ENCODE data around the gene SORD. TPM values are rescaled to one million over a fixed set of nuclear protein-coding genes. Genes with fewer than 3 reads are reported as not detected.
"Not testable (repeated sequence)": the region's sequence is repeated elsewhere in the genome, so short reads cannot be mapped to it uniquely, and the experiment has no call there.

The SORD gene
- total RNA-seq, 1 donor from 2014 or later = 20.4 TPM

- H3K27ac ChIP-seq; H3K27me3 ChIP-seq; DNase-seq (ENCODE audit: extremely low spot score in 2 of 2); H3K9me3 ChIP-seq; H3K4me1 ChIP-seq; H3K36me3 ChIP-seq; H3K4me3 ChIP-seq; intact Hi-C loops (cut with DNase I): not testable (repeated sequence)
These were observed 19.9 kb downstream of the SORD start for GRCh38 chr15:45042859-45043258.

GRCh38 chr15:45044270-45044669 is 21.3 kb downstream of the SORD start:
- H3K9me3 ChIP-seq; H3K4me1 ChIP-seq; H3K4me3 ChIP-seq; H3K27ac ChIP-seq; H3K27me3 ChIP-seq; H3K36me3 ChIP-seq; intact Hi-C loops (cut with DNase I); DNase-seq (ENCODE audit: extremely low spot score in 2 of 2): not testable (repeated sequence)

- DNase-seq (ENCODE audit: extremely low spot score in 2 of 2); H3K4me3 ChIP-seq; H3K27me3 ChIP-seq; H3K4me1 ChIP-seq; H3K9me3 ChIP-seq; intact Hi-C loops (cut with DNase I); H3K27ac ChIP-seq: not testable (repeated sequence)
- H3K36me3 ChIP-seq = peaks cover 0 to 12% of the 10 kb centered on the region in 2 donors
These were observed 25.4 kb downstream of the SORD start for GRCh38 chr15:45048449-45048793.

- Histone ChIP-seq H3K9me3 (no peaks in the 10 kb centered on the region), H3K27ac (no peak overlapping the region), H3K4me1 (no peaks in the 10 kb centered on the region), H3K36me3 (peaks cover 0 to 12% of the 10 kb centered on the region in 2 donors), H3K27me3 (no peaks in the 10 kb centered on the region), H3K4me3 (no peak overlapping the region)
- intact Hi-C loops (cut with DNase I) = no loop called here
- no peak for TF ChIP-seq CTCF (IDR thresholded peaks at IDR 0.05)
- no peak for TF ChIP-seq POLR2AphosphoS5 (IDR thresholded peaks at IDR 0.05; ENCODE audit: insufficient read depth in 1 of 2, low read depth in 1 of 2)
- no peak for TF ChIP-seq POLR2A (IDR thresholded peaks at IDR 0.05)
- no peak for DNase-seq (ENCODE audit: extremely low spot score in 2 of 2)
These were observed 26.0 kb downstream of the SORD start for GRCh38 chr15:45048794-45049631.

GRCh38 chr15:45050587-45050986 is 27.6 kb downstream of the SORD start:
- Histone ChIP-seq H3K4me3 (no peak overlapping the region), H3K27me3 (no peaks in the 10 kb centered on the region), H3K27ac (no peak overlapping the region), H3K9me3 (no peaks in the 10 kb centered on the region), H3K4me1 (no peaks in the 10 kb centered on the region), H3K36me3 (peaks cover 0 to 12% of the 10 kb centered on the region in 2 donors)
- intact Hi-C loops (cut with DNase I) = no loop called here
- TF ChIP-seq CTCF (IDR thresholded peaks at IDR 0.05) (no peak), POLR2AphosphoS5 (IDR thresholded peaks at IDR 0.05; ENCODE audit: insufficient read depth in 1 of 2, low read depth in 1 of 2) (no peak), POLR2A (IDR thresholded peaks at IDR 0.05) (no peak)
- no peak for DNase-seq (ENCODE audit: extremely low spot score in 2 of 2)

- H3K4me3 ChIP-seq; intact Hi-C loops (cut with DNase I); H3K4me1 ChIP-seq; H3K27me3 ChIP-seq; H3K9me3 ChIP-seq; H3K27ac ChIP-seq; DNase-seq (ENCODE audit: extremely low spot score in 2 of 2): not testable (repeated sequence)
- peaks cover 0 to 12% of the 10 kb centered on the region in 2 donors for H3K36me3 ChIP-seq
These were observed 29.7 kb downstream of the SORD start for GRCh38 chr15:45052676-45053075.

GRCh38 chr15:45058690-45059675 is 36.0 kb downstream of the SORD start:
- H3K36me3 ChIP-seq; H3K27ac ChIP-seq; DNase-seq (ENCODE audit: extremely low spot score in 2 of 2); H3K27me3 ChIP-seq; intact Hi-C loops (cut with DNase I); H3K4me1 ChIP-seq; H3K4me3 ChIP-seq; H3K9me3 ChIP-seq: not testable (repeated sequence)

- H3K27me3 ChIP-seq; intact Hi-C loops (cut with DNase I); DNase-seq (ENCODE audit: extremely low spot score in 2 of 2); H3K4me1 ChIP-seq; H3K36me3 ChIP-seq; H3K27ac ChIP-seq; H3K9me3 ChIP-seq; H3K4me3 ChIP-seq: not testable (repeated sequence)
These were observed 39.3 kb downstream of the SORD start for GRCh38 chr15:45062301-45062700.

All from vagina (tissue), 2 donors.